ENCODE measurements around the gene TADA2A. TPM values are rescaled to one million over a fixed set of nuclear protein-coding genes. Genes with fewer than 3 reads are reported as not detected.

Gene TADA2A
- total and polyA plus RNA-seq, 2 experiments from 2014 or later, result 16.1 to 20.6 TPM

DNA sequence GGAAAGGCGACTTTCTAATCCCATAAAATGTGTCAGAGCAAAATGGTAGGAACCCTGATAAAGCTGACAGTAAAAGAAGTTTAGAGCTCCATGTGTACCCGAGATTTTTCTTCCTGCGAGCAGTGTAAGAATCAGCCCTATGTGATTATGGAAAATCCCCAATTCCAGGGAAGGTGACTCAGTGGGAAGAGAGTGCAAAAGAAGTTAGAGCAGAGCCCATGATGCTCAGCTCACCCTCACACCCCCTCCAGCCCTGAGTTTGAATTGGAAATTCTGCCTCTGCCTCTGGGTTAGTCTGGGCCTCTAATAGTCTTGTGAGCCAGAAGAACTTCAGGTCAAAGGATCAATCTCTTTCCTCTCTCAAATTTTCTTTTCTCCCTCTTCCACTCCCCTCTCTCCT is 18.4 kb upstream of the TADA2A start:
- Histone ChIP-seq H3K4me1 (ENCODE audit: low read depth) (peaks cover 15% of the 10 kb centered on the region), H3K4me3 (no peak overlapping the region), H3K36me3 (no peaks in the 10 kb centered on the region), H3K27ac (no peak overlapping the region), H3K9me3 (ENCODE audit: low read depth) (no peaks in the 10 kb centered on the region), H3K27me3 (no peaks in the 10 kb centered on the region)
- no peak for DNase-seq (ENCODE audit: low read depth in 1 of 2, low spot score in 1 of 2)
- TF ChIP-seq, protein P1, sequence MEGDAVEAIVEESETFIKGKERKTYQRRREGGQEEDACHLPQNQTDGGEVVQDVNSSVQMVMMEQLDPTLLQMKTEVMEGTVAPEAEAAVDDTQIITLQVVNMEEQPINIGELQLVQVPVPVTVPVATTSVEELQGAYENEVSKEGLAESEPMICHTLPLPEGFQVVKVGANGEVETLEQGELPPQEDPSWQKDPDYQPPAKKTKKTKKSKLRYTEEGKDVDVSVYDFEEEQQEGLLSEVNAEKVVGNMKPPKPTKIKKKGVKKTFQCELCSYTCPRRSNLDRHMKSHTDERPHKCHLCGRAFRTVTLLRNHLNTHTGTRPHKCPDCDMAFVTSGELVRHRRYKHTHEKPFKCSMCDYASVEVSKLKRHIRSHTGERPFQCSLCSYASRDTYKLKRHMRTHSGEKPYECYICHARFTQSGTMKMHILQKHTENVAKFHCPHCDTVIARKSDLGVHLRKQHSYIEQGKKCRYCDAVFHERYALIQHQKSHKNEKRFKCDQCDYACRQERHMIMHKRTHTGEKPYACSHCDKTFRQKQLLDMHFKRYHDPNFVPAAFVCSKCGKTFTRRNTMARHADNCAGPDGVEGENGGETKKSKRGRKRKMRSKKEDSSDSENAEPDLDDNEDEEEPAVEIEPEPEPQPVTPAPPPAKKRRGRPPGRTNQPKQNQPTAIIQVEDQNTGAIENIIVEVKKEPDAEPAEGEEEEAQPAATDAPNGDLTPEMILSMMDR (IDR thresholded peaks at IDR 0.05; ENCODE audit: low read depth, low read length), result no peak

DNA sequence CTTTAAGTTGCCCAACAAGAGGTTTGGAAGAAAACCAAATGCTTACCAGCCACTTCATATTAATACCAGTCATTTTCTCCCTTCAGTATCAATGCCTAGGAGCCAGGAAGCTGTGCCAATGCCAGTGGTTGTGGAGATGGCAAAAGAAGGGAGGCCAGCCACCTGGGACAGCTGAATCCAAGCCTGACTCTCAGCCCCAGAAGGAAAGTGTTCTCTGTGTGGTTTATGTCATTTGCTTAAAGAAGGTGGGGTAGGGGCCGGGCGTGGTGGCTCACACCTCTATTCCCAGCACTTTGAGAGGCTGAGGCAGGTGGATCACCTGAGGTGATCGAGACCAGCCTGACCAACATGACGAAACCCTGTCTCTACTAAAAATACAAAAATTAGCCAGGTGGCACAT is 17.5 kb upstream of the TADA2A start:
- H3K36me3 ChIP-seq, result no peaks in the 10 kb centered on the region
- no peaks in the 10 kb centered on the region for H3K27me3 ChIP-seq
- no peaks in the 10 kb centered on the region for H3K9me3 ChIP-seq (ENCODE audit: low read depth)
- TF ChIP-seq, protein P1 (IDR thresholded peaks at IDR 0.05; ENCODE audit: low read depth, low read length), result no peak
- H3K27ac ChIP-seq, result no peak overlapping the region
- peaks cover 15% of the 10 kb centered on the region for H3K4me1 ChIP-seq (ENCODE audit: low read depth)
- H3K4me3 ChIP-seq, result no peak overlapping the region
- no peak for DNase-seq (ENCODE audit: low read depth in 1 of 2, low spot score in 1 of 2)

DNA sequence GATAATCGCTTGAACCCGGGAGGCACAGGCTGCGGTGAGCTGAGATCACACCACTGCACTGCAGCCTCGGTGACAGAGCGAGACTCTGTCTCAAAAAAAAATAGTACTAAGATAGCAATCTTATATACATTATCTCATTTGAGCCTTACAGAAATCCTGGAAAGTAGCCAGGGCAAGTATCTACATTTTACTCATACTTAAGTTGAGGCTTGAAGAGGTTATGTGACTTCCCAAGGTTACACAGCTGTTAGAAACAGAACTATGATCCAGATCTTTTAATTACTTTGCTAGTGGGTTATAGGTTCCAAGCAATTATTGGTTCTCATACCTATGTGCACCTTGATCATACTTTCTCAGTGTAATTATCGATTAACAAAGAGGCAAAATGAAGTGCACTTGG is 15.5 kb upstream of the TADA2A start:
- DNase-seq (ENCODE audit: low read depth in 1 of 2, low spot score in 1 of 2), result no peak
- no peaks in the 10 kb centered on the region for H3K27me3 ChIP-seq
- no peaks in the 10 kb centered on the region for H3K36me3 ChIP-seq
- peaks cover 15% of the 10 kb centered on the region for H3K4me1 ChIP-seq (ENCODE audit: low read depth)
- no peak overlapping the region for H3K4me3 ChIP-seq
- H3K27ac ChIP-seq, result no peak overlapping the region
- H3K9me3 ChIP-seq (ENCODE audit: low read depth), result no peaks in the 10 kb centered on the region
- TF ChIP-seq, protein P1 (IDR thresholded peaks at IDR 0.05; ENCODE audit: low read depth, low read length), result no peak

DNA sequence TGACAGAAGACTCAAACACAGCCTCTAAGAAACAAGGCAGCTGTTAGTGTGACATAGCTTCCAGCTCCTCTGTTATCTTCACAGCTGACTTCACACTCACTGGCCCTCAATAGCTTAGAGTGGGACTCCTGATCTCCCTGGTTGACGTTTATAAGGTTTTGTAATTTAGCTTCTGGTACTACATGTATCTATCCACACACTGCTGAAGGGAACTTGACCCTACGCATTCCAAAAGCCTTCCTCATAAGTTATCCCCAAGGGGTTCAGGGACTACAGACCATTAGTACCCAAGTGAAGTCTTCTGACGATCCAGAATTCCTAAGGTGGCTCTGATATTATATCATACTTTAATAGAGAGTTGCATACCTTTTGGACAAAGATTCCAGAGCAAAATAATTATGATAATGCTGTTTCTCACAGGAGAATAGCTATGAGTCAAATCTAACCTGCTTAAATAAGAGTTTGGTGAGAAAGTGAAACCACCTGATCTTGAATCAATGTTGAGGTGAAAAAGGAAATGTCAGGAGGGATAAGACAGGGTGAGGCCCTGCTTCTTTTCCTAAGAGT is 14.6 kb upstream of the TADA2A start:
- Histone ChIP-seq H3K27ac (peak overlapping the region; percentile 29), H3K4me3 (no peak overlapping the region), H3K9me3 (ENCODE audit: low read depth) (no peaks in the 10 kb centered on the region), H3K36me3 (no peaks in the 10 kb centered on the region), H3K4me1 (ENCODE audit: low read depth) (peaks cover 15% of the 10 kb centered on the region), H3K27me3 (no peaks in the 10 kb centered on the region)
- TF ChIP-seq, protein P1 (IDR thresholded peaks at IDR 0.05; ENCODE audit: low read depth, low read length), result no peak
- peak; percentile 55 to 83 for DNase-seq (ENCODE audit: low read depth in 1 of 2, low spot score in 1 of 2)

DNA sequence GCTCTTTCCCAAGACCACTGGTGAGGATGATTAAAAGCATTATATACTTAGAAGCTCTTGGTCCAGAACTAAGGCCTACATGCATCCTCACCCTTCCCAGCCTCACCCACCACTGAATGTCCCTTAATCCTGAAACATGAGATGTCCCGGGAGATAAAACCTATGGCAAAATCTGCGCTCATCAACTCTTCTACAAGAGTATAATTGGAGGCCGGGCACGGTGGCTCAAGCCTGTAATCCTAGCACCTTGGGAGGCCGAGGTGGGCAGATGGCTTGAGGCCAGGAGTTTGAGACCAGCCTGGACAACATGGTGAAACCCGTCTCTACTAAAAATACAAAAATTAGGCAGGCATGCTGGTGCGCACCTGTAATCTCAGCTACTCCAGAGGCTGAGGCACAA is 13.3 kb upstream of the TADA2A start:
- Histone ChIP-seq H3K27ac (no peak overlapping the region), H3K4me1 (ENCODE audit: low read depth) (peaks cover 15% of the 10 kb centered on the region), H3K36me3 (no peaks in the 10 kb centered on the region), H3K27me3 (no peaks in the 10 kb centered on the region), H3K4me3 (no peak overlapping the region), H3K9me3 (ENCODE audit: low read depth) (no peaks in the 10 kb centered on the region)
- no peak for DNase-seq (ENCODE audit: low read depth in 1 of 2, low spot score in 1 of 2)
- TF ChIP-seq, protein P1 (IDR thresholded peaks at IDR 0.05; ENCODE audit: low read depth, low read length), result no peak
